K562 (cell line): ENCODE measurements around the gene SPAG7. TPM values are rescaled to one million over a fixed set of nuclear protein-coding genes. Genes with fewer than 3 reads are reported as not detected.

ENCODE experiments used
- EP300 ChIP-seq: IDR thresholded peaks from 2 replicates; pipeline ENCODE4 v1.6.1; 2012; ENCODE audit warnings: low read length, improper control_type of control experiment
- JUNB ChIP-seq: fragments of 450-650 bp; formaldehyde crosslinking; conservative IDR thresholded peaks from 2 replicates; pipeline ENCODE4 v1.4.0; 2020; ENCODE audit warnings: mild to moderate bottlenecking
- KDM2B ChIP-seq: fragments of 250-450 bp; sonication (Bioruptor Pico); IDR thresholded peaks from 2 replicates; pipeline ENCODE4 v1.8.0; 2021; ENCODE audit warnings: mild to moderate bottlenecking, moderate library complexity
- MCM3 ChIP-seq: fragments of 450-650 bp; IDR thresholded peaks from 2 replicates; pipeline ENCODE4 v1.6.1; 2016
- NFYB ChIP-seq: IDR thresholded peaks from 2 replicates; pipeline ENCODE4 v1.6.1; 2011; ENCODE audit warnings: mild to moderate bottlenecking, moderate library complexity; ENCODE audit not compliant: insufficient read length; ENCODE audit errors: extremely low read depth
- POLR2B ChIP-seq: fragments of 450-650 bp; IDR thresholded peaks from 2 replicates; pipeline ENCODE4 v1.6.1; 2018; ENCODE audit warnings: low read depth; ENCODE audit not compliant: partially characterized antibody
- POLR2G ChIP-seq: fragments of 200-400 bp; formaldehyde crosslinking; IDR thresholded peaks from 2 replicates; pipeline ENCODE4 v1.6.1; 2017; ENCODE audit warnings: low read depth, mild to moderate bottlenecking, antibody characterized with exemption, low read length, moderate library complexity
- TAF9B ChIP-seq: fragments of 450-650 bp; IDR thresholded peaks from 2 replicates; pipeline ENCODE4 v1.6.1; 2018; ENCODE audit warnings: mild to moderate bottlenecking; ENCODE audit not compliant: partially characterized antibody
- TGIF2 ChIP-seq: sonication (generic); formaldehyde crosslinking; IDR thresholded peaks from 2 replicates; pipeline ENCODE4 v1.8.1; 2022; ENCODE audit warnings: mild to moderate bottlenecking, missing genetic modification reagents, moderate library complexity
- ZEB2 ChIP-seq: fragments of 450-650 bp; IDR thresholded peaks from 2 replicates; pipeline ENCODE4 v1.6.1; 2016
- ZKSCAN3 ChIP-seq: fragments of 250-450 bp; sonication (Bioruptor Pico); IDR thresholded peaks from 2 replicates; pipeline ENCODE4 v1.4.0; 2020
- ZNF57 ChIP-seq: fragments of 450-650 bp; formaldehyde crosslinking; IDR thresholded peaks from 2 replicates; pipeline ENCODE4 v1.4.0; 2020; ENCODE audit warnings: mild to moderate bottlenecking, moderate library complexity
- ZNF830 ChIP-seq: fragments of 250-450 bp; sonication (Bioruptor Pico); IDR thresholded peaks from 2 replicates; pipeline ENCODE4 v1.5.0; 2021; ENCODE audit warnings: mild to moderate bottlenecking
- polyA plus RNA-seq, 8 experiments: library from polyadenylated mRNA; depleted of rRNA in 4 of 8; stranded (reverse) in 5 of 8; unstranded in 3 of 8; fragments of >200 nt; fragmentation: Nextera tagmentation in 2 of 8; fragmentation: Illumina TruSeq in 1 of 8; extraction: Ambion mirVana in 2 of 8; extraction: Trizol in 1 of 8; gene quantifications; 2 replicates each; pipeline versions ENCODE4 v1.2.1 to v1.2.3, GENCODE V29; 2011 to 2014; ENCODE audit warnings: inconsistent platforms in 1 of 8, missing spikeins in 1 of 8
- total RNA-seq, 7 experiments: library from RNA; depleted of rRNA in 6 of 7; stranded (reverse); fragments of >200 nt in 6 of 7; fragmentation: Illumina TruSeq in 2 of 7; extraction: Trizol in 2 of 7; gene quantifications; 2 replicates each; pipeline versions ENCODE4 v1.2.1 to v1.2.3, GENCODE V29; 2011 to 2021; ENCODE audit warnings: low replicate concordance in 1 of 7
- TF ChIP-seq, protein P1 (sequence below): sonication (generic); formaldehyde crosslinking; IDR thresholded peaks from 2 replicates; pipeline ENCODE4 v1.8.0; 2022; ENCODE audit warnings: mild to moderate bottlenecking, missing genetic modification reagents
- TF ChIP-seq, protein P2 (sequence below): sonication (generic); formaldehyde crosslinking; IDR thresholded peaks from 2 replicates; pipeline ENCODE4 v1.8.1; 2023; ENCODE audit warnings: mild to moderate bottlenecking, missing genetic modification reagents
- TF ChIP-seq, protein P3 (sequence below): fragments of 250-450 bp; sonication (Bioruptor Pico); IDR thresholded peaks from 2 replicates; pipeline ENCODE4 v1.9.0; 2021; ENCODE audit warnings: mild to moderate bottlenecking, inconsistent platforms
- TF ChIP-seq, protein P4 (sequence below): fragments of 450-650 bp; IDR thresholded peaks from 2 replicates; pipeline ENCODE4 v1.6.1; 2017; ENCODE audit warnings: antibody characterized with exemption, mild to moderate bottlenecking

SPAG7 gene
- total and polyA plus RNA-seq, 9 of the 15 experiments (the other 6 are each of a cell fraction or from before 2014, with no cell fraction given): 5.6 to 53.5 (median 36.3) TPM

DNA sequence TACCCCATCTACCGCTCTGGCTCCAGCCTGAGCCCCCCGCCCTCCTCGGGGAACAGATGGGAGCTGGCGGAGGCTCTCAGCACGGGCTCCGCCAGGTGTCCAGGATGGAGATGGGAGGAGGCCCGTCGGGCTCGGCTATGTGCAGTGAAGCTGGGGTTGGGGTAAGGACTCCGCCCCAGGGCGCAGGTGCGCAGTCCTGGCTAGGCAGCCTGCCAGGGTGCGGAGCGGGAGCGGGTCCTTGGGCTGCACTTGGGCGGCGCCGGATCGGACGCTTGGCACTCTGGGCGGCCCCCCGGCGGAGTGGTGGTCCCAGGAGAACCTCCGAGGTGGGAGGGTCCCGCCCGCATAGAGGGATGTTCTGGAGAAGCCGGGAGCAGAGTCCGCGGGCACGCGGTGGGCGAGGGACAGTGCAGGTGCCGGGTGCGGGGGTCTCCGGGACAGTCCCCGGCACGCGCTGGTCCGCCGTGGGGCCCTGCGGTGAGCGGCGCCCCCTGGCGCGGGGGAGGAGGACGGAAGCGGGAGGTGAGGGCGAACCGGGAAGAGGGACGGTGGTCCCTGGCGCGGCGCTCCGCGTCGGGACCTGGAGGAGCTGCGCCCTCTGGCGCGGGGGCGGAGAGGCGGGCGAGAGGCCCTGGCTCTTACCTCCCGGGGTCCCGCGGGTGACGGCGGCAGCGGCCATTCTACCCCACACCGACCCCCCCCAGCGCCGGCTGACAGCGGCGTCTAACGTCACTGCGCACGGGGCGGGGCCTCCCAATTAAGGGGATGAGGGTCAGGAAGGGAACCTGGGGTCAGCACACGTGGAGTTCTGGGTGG lies 19.5 kb upstream of the SPAG7 start, which contains the start of gene CAMTA2 (continued):
- TF ChIP-seq, protein P1, sequence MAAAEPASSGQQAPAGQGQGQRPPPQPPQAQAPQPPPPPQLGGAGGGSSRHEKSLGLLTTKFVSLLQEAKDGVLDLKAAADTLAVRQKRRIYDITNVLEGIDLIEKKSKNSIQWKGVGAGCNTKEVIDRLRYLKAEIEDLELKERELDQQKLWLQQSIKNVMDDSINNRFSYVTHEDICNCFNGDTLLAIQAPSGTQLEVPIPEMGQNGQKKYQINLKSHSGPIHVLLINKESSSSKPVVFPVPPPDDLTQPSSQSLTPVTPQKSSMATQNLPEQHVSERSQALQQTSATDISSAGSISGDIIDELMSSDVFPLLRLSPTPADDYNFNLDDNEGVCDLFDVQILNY: no peak
- TF ChIP-seq ZKSCAN3 (CRISPR knock-in tag): no peak
- TF ChIP-seq ZNF57 (CRISPR knock-in tag): no peak
- TF ChIP-seq MCM3: no peak
- no peak for TF ChIP-seq JUNB (CRISPR knock-in tag)
- peak; percentile 25 for TF ChIP-seq TAF9B
- TF ChIP-seq, protein P2, sequence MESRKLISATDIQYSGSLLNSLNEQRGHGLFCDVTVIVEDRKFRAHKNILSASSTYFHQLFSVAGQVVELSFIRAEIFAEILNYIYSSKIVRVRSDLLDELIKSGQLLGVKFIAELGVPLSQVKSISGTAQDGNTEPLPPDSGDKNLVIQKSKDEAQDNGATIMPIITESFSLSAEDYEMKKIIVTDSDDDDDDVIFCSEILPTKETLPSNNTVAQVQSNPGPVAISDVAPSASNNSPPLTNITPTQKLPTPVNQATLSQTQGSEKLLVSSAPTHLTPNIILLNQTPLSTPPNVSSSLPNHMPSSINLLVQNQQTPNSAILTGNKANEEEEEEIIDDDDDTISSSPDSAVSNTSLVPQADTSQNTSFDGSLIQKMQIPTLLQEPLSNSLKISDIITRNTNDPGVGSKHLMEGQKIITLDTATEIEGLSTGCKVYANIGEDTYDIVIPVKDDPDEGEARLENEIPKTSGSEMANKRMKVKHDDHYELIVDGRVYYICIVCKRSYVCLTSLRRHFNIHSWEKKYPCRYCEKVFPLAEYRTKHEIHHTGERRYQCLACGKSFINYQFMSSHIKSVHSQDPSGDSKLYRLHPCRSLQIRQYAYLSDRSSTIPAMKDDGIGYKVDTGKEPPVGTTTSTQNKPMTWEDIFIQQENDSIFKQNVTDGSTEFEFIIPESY (CRISPR knock-in tag): peak; percentile 55
- TF ChIP-seq POLR2G: peak; percentile 88
- peak; percentile 14 for TF ChIP-seq POLR2B
- peak; percentile 42; the same call in 1 of the 2 replicates for TF ChIP-seq ZEB2
- TF ChIP-seq NFYB: no peak
- TF ChIP-seq TGIF2: peak; percentile 76; the same call in 1 of the 2 replicates
- TF ChIP-seq, protein P3, sequence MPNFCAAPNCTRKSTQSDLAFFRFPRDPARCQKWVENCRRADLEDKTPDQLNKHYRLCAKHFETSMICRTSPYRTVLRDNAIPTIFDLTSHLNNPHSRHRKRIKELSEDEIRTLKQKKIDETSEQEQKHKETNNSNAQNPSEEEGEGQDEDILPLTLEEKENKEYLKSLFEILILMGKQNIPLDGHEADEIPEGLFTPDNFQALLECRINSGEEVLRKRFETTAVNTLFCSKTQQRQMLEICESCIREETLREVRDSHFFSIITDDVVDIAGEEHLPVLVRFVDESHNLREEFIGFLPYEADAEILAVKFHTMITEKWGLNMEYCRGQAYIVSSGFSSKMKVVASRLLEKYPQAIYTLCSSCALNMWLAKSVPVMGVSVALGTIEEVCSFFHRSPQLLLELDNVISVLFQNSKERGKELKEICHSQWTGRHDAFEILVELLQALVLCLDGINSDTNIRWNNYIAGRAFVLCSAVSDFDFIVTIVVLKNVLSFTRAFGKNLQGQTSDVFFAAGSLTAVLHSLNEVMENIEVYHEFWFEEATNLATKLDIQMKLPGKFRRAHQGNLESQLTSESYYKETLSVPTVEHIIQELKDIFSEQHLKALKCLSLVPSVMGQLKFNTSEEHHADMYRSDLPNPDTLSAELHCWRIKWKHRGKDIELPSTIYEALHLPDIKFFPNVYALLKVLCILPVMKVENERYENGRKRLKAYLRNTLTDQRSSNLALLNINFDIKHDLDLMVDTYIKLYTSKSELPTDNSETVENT (CRISPR knock-in tag): peak; percentile 98
- TF ChIP-seq, protein P4, sequence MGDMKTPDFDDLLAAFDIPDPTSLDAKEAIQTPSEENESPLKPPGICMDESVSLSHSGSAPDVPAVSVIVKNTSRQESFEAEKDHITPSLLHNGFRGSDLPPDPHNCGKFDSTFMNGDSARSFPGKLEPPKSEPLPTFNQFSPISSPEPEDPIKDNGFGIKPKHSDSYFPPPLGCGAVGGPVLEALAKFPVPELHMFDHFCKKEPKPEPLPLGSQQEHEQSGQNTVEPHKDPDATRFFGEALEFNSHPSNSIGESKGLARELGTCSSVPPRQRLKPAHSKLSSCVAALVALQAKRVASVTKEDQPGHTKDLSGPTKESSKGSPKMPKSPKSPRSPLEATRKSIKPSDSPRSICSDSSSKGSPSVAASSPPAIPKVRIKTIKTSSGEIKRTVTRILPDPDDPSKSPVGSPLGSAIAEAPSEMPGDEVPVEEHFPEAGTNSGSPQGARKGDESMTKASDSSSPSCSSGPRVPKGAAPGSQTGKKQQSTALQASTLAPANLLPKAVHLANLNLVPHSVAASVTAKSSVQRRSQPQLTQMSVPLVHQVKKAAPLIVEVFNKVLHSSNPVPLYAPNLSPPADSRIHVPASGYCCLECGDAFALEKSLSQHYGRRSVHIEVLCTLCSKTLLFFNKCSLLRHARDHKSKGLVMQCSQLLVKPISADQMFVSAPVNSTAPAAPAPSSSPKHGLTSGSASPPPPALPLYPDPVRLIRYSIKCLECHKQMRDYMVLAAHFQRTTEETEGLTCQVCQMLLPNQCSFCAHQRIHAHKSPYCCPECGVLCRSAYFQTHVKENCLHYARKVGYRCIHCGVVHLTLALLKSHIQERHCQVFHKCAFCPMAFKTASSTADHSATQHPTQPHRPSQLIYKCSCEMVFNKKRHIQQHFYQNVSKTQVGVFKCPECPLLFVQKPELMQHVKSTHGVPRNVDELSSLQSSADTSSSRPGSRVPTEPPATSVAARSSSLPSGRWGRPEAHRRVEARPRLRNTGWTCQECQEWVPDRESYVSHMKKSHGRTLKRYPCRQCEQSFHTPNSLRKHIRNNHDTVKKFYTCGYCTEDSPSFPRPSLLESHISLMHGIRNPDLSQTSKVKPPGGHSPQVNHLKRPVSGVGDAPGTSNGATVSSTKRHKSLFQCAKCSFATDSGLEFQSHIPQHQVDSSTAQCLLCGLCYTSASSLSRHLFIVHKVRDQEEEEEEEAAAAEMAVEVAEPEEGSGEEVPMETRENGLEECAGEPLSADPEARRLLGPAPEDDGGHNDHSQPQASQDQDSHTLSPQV: peak; percentile 32; the same call in 1 of the 2 replicates
- peak; percentile 33; the same call in 1 of the 2 replicates for TF ChIP-seq EP300
- TF ChIP-seq KDM2B: peak; percentile 74; the same call in 1 of the 2 replicates
- TF ChIP-seq ZNF830 (CRISPR knock-in tag): no peak
